ENCODE results near the gene F7.

Gene F7

GRCh38 chr13:113095146-113096051, 10.2 kb upstream of the F7 start:
- Histone ChIP-seq H3K9me3 (ENCODE audit: control insufficient read depth, insufficient read depth, low read depth, low read length) (no peaks in the 10 kb centered on the region), H3K27ac (ENCODE audit: extremely low read depth, low read depth, low read length) (no peak overlapping the region), H3K36me3 (ENCODE audit: control insufficient read depth in 2 of 2, insufficient read depth in 1 of 2, low read length in 2 of 2) (no peaks in the 10 kb centered on the region), H3K4me3 (ENCODE audit: low read depth, low read length) (no peak overlapping the region), H3K4me1 (ENCODE audit: control insufficient read depth, insufficient read depth, low read length) (no peaks in the 10 kb centered on the region)
- ChIA-PET POLR2A (no interaction called here), CTCF (interaction anchor here (0.8 kb wide), 1 partner anchor 10 kb away, joined by 5 read pairs; no protein-coding TSS in a partner anchor)
- no peak for TF ChIP-seq ZNF292 (tag by site-specific recombination; IDR thresholded peaks at IDR 0.05; ENCODE audit: borderline replicate concordance, low read depth)
- TF ChIP-seq ZNF221 (tag by site-specific recombination; IDR thresholded peaks at IDR 0.05; ENCODE audit: borderline replicate concordance), result no peak
- TF ChIP-seq ZNF398 (tag by site-specific recombination; IDR thresholded peaks at IDR 0.05), result no peak
- no peak for TF ChIP-seq ZNF660 (tag by site-specific recombination; IDR thresholded peaks at IDR 0.05)
- TF ChIP-seq ZNF514 (tag by site-specific recombination; IDR thresholded peaks at IDR 0.05), result no peak
- no peak for TF ChIP-seq ZEB2 (tag by site-specific recombination; IDR thresholded peaks at IDR 0.05)
- no peak for TF ChIP-seq ZNF558 (tag by site-specific recombination; IDR thresholded peaks at IDR 0.05)
- no peak for TF ChIP-seq INSM2 (tag by site-specific recombination; IDR thresholded peaks at IDR 0.05)
- TF ChIP-seq ZBTB48 (tag by site-specific recombination; IDR thresholded peaks at IDR 0.05), result no peak
- no peak for TF ChIP-seq ZNF596 (tag by site-specific recombination; IDR thresholded peaks at IDR 0.05)
- no peak for TF ChIP-seq ZNF549 (tag by site-specific recombination; IDR thresholded peaks at IDR 0.05)

- CTCF ChIA-PET, result interaction anchor here (0.5 kb wide), 1 partner anchor 78 kb away, joined by 4 read pairs; no protein-coding TSS in a partner anchor
- no peak overlapping the region for H3K27ac ChIP-seq (ENCODE audit: extremely low read depth, low read depth, low read length)
- POLR2A ChIA-PET, result no interaction called here
- TF ChIP-seq ZNF292 (tag by site-specific recombination; IDR thresholded peaks at IDR 0.05; ENCODE audit: borderline replicate concordance, low read depth), result no peak
- no peak for TF ChIP-seq EGR2 (tag by site-specific recombination; IDR thresholded peaks at IDR 0.05; ENCODE audit: low read depth)
- no peak for TF ChIP-seq ZSCAN16 (tag by site-specific recombination; IDR thresholded peaks at IDR 0.05)
- TF ChIP-seq ZBTB7A (tag by site-specific recombination; IDR thresholded peaks at IDR 0.05; ENCODE audit: low read depth), result no peak
- TF ChIP-seq ZEB2 (tag by site-specific recombination; IDR thresholded peaks at IDR 0.05), result no peak
- no peak for TF ChIP-seq ZNF239 (tag by site-specific recombination; IDR thresholded peaks at IDR 0.05)
- no peak for TF ChIP-seq ZNF768 (tag by site-specific recombination; IDR thresholded peaks at IDR 0.05)
- TF ChIP-seq ZNF639 (tag by site-specific recombination; IDR thresholded peaks at IDR 0.05), result no peak
- no peak for TF ChIP-seq ZNF366 (tag by site-specific recombination; conservative IDR thresholded peaks at IDR 0.05)
- TF ChIP-seq ZNF76 (tag by site-specific recombination; IDR thresholded peaks at IDR 0.05; ENCODE audit: borderline replicate concordance, low read depth), result no peak
- TF ChIP-seq SP2 (tag by site-specific recombination; IDR thresholded peaks at IDR 0.05), result no peak
- no peak for TF ChIP-seq ZNF747 (tag by site-specific recombination; IDR thresholded peaks at IDR 0.05)
- no peak for TF ChIP-seq ZNF121 (tag by site-specific recombination; IDR thresholded peaks at IDR 0.05)
- TF ChIP-seq ZNF280D (tag by site-specific recombination; IDR thresholded peaks at IDR 0.05), result no peak
- no peaks in the 10 kb centered on the region for H3K9me3 ChIP-seq (ENCODE audit: control insufficient read depth, insufficient read depth, low read depth, low read length)
- no peaks in the 10 kb centered on the region for H3K4me1 ChIP-seq (ENCODE audit: control insufficient read depth, insufficient read depth, low read length)
- H3K36me3 ChIP-seq (ENCODE audit: control insufficient read depth in 2 of 2, insufficient read depth in 1 of 2, low read length in 2 of 2), result no peaks in the 10 kb centered on the region
- no peak overlapping the region for H3K4me3 ChIP-seq (ENCODE audit: low read depth, low read length)
Observed at GRCh38 chr13:113096052-113096744, 9.4 kb upstream of the F7 start.

Measured in HEK293 (cell line).